ENCODE results near the gene TRIM15. TPM values are rescaled to one million over a fixed set of nuclear protein-coding genes. Genes with fewer than 3 reads are reported as not detected.

The TRIM15 gene
- total RNA-seq, 1 experiment from 2014 or later: 0.20 TPM

GRCh38 chr6:30160008-30160784 lies 3.1 kb upstream of the TRIM15 start:
- Histone ChIP-seq H3K4ac (ENCODE audit: low read depth, low read length) (no peak overlapping the region), H4K20me1 (ENCODE audit: control insufficient read depth, insufficient read depth, insufficient read length) (no peaks in the 10 kb centered on the region), H4K91ac (ENCODE audit: insufficient read length, low read depth, low read length) (no peak overlapping the region), H2AFZ (ENCODE audit: low read length) (no peak overlapping the region), H3K9me3 (ENCODE audit: control insufficient read depth, low read depth, low read length) (no peaks in the 10 kb centered on the region), H2BK12ac (ENCODE audit: insufficient read length, low read depth, low read length) (no peak overlapping the region), H3K23me2 (ENCODE audit: insufficient read length, low read depth, low read length, poor library complexity, severe bottlenecking) (no peaks in the 10 kb centered on the region), H2BK120ac (ENCODE audit: low read depth, low read length, poor library complexity, severe bottlenecking) (no peak overlapping the region), H3T11ph (ENCODE audit: low read length) (no peak overlapping the region), H3K79me1 (ENCODE audit: insufficient read depth, low read depth, low read length, poor library complexity, severe bottlenecking) (no peaks in the 10 kb centered on the region), H4K8ac (replicated peaks; ENCODE audit: insufficient read length, low read depth, low read length) (no peak overlapping the region), H3K9ac (ENCODE audit: extremely low read depth, insufficient read length, low read length) (no peak overlapping the region), H2BK5ac (ENCODE audit: insufficient read length, low read length) (no peak overlapping the region), H4K5ac (ENCODE audit: insufficient read length, low read depth, low read length) (no peak overlapping the region), H3K14ac (ENCODE audit: insufficient read depth, low read length) (no peak overlapping the region; the same call in 1 of the 2 replicates), H3K23ac (ENCODE audit: insufficient read length, low read depth, low read length) (no peak overlapping the region), H3K4me1 (ENCODE audit: insufficient read depth, low read length) (peaks cover 3% of the 10 kb centered on the region; the same call in 1 of the 2 replicates), H2BK20ac (ENCODE audit: low read depth, low read length, poor library complexity, severe bottlenecking) (no peak overlapping the region), H3K56ac (ENCODE audit: insufficient read length, low read depth, low read length) (no peak overlapping the region), H3K79me2 (ENCODE audit: insufficient read depth, low read length) (no peaks in the 10 kb centered on the region), H3K18ac (ENCODE audit: insufficient read length, low read depth, low read length) (no peak overlapping the region), H3K27ac (ENCODE audit: insufficient read length, low read depth, low read length) (no peak overlapping the region), H2AK5ac (ENCODE audit: insufficient read length, low read length) (no peak overlapping the region), H2BK15ac (ENCODE audit: low read depth, low read length) (no peak overlapping the region), H3K27me3 (ENCODE audit: insufficient read depth, low read length) (no peaks in the 10 kb centered on the region), H3K4me2 (ENCODE audit: insufficient read depth, insufficient read length, low read length) (no peak overlapping the region)
- H3K4me1 Mint-ChIP-seq: no peaks in the 10 kb centered on the region
- no peak overlapping the region; a peak in 1 of 5 replicates for H3K4me3 Mint-ChIP-seq
- TF ChIP-seq CTCF (conservative IDR thresholded peaks at IDR 0.05): no peak
- H3K27ac Mint-ChIP-seq: no peak overlapping the region
- no peaks in the 10 kb centered on the region for H3K9me3 Mint-ChIP-seq
- no CpG with 5 or more reads among the region's 17 CpGs for WGBS (ENCODE audit: extremely low coverage, insufficient read length, low lambda C conversion rate)
- peaks cover 51% of the 10 kb centered on the region for H3K27me3 Mint-ChIP-seq (ENCODE audit: low read depth)
- no peak for DNase-seq
- H3K36me3 Mint-ChIP-seq (ENCODE audit: insufficient read depth in 1 of 3, low read depth in 3 of 3): no peaks in the 10 kb centered on the region

Measured in H9 (cell line).